Gastrocnemius medialis (tissue), 4 donors: ENCODE data around the gene FOXP3.

Experiments
- POLR2A ChIP-seq, 2 donors: fragments of 450-650 bp; IDR thresholded peaks; one replicate each; pipeline ENCODE4 v1.6.1; 2017; ENCODE audit warnings: antibody characterized with exemption in 2 of 2, mild to moderate bottlenecking in 2 of 2, moderate library complexity in 2 of 2
- TF ChIP-seq, protein P1 (sequence below), 5 experiments: fragments of 450-650 bp in 3 of 5; fragments of 200-600 bp in 2 of 5; sonication (generic) in 2 of 5; IDR thresholded peaks in 4 of 5; conservative IDR thresholded peaks in 1 of 5; 1 replicate in 4 of 5; 2 replicates in 1 of 5; pipeline ENCODE4 v1.5.1; 2016 to 2019; ENCODE audit warnings: antibody characterized with exemption in 5 of 5, mild to moderate bottlenecking in 3 of 5, moderate library complexity in 3 of 5

DNA sequence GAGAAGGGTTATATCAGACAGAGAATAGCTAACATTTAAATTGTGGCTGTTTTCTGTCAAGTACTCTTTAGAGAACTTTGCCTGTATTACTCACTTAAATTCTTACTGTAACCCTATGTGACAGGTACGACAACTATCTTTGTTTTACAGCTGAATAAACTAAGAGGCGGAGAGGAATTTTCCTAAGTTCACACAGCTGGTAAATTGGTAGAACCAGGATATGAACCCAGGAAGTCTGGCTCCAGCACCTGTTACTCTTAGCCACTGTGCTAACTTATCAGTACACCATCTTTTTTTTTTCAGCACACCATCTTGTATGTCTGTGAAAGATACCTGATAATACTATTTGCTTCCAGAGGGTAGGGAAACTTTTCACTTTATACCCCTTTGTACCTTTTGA lies 62.5 kb downstream of the FOXP3 start:
- TF ChIP-seq POLR2A (IDR thresholded peaks at IDR 0.05), result no peak
- TF ChIP-seq, protein P1, sequence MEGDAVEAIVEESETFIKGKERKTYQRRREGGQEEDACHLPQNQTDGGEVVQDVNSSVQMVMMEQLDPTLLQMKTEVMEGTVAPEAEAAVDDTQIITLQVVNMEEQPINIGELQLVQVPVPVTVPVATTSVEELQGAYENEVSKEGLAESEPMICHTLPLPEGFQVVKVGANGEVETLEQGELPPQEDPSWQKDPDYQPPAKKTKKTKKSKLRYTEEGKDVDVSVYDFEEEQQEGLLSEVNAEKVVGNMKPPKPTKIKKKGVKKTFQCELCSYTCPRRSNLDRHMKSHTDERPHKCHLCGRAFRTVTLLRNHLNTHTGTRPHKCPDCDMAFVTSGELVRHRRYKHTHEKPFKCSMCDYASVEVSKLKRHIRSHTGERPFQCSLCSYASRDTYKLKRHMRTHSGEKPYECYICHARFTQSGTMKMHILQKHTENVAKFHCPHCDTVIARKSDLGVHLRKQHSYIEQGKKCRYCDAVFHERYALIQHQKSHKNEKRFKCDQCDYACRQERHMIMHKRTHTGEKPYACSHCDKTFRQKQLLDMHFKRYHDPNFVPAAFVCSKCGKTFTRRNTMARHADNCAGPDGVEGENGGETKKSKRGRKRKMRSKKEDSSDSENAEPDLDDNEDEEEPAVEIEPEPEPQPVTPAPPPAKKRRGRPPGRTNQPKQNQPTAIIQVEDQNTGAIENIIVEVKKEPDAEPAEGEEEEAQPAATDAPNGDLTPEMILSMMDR (IDR thresholded peaks at IDR 0.05 in 4 of 5, conservative IDR thresholded peaks at IDR 0.05 in 1 of 5), result no peak
